Peyer's patch (tissue), 4 donors: ENCODE measurements around the gene TMEM63A. TPM values are rescaled to one million over a fixed set of nuclear protein-coding genes. Genes with fewer than 3 reads are reported as not detected.

Source experiments
- DNase-seq, 3 donors: peaks; one replicate each; pipeline ENCODE4 v3.0.0-alpha.2; 2017 to 2019
- H3K27ac ChIP-seq, 4 donors: fragments of 200-600 bp; sonication (generic); one replicate each; pipeline ENCODE4 v1.5.1; 2016 to 2019
- H3K27me3 ChIP-seq, 2 donors: fragments of 200-600 bp; sonication (generic); one replicate each; pipeline ENCODE4 v1.5.1; 2019
- H3K36me3 ChIP-seq, 3 donors: fragments of 200-600 bp; sonication (generic); one replicate each; pipeline ENCODE4 v1.5.1; 2016 to 2019
- H3K4me1 ChIP-seq, 4 donors: fragments of 200-600 bp; sonication (generic); one replicate each; pipeline ENCODE4 v1.5.1; 2016 to 2019
- H3K4me3 ChIP-seq, 4 donors: fragments of 200-600 bp; sonication (generic); 1 replicate in 3 of 4; 2 replicates in 1 of 4; pipeline ENCODE4 v1.5.1; 2016 to 2019; ENCODE audit warnings: mild to moderate bottlenecking in 1 of 4
- H3K9me3 ChIP-seq, 4 donors: fragments of 200-600 bp; sonication (generic); one replicate each; pipeline ENCODE4 v1.5.1; 2016 to 2019; ENCODE audit warnings: mild to moderate bottlenecking in 1 of 4
- CTCF ChIP-seq, 6 experiments: fragments of 450-650 bp in 4 of 6; fragments of 200-600 bp in 2 of 6; sonication (generic) in 1 of 6; IDR thresholded peaks; one replicate each; pipeline ENCODE4 v1.5.1; 2017 to 2019; ENCODE audit warnings: antibody characterized with exemption in 6 of 6, mild to moderate bottlenecking in 3 of 6, moderate library complexity in 1 of 6
- POLR2A ChIP-seq, 2 donors: fragments of 450-650 bp; IDR thresholded peaks; one replicate each; pipeline ENCODE4 v1.5.1; 2017; ENCODE audit warnings: antibody characterized with exemption in 2 of 2, mild to moderate bottlenecking in 2 of 2, moderate library complexity in 2 of 2
- total RNA-seq, 4 donors: library from RNA; depleted of rRNA; stranded (reverse); fragments of >200 nt; gene quantifications; one replicate each; pipeline ENCODE4 v1.1.0, GENCODE V29; 2016

Gene TMEM63A
- total RNA-seq, 4 donors from 2014 or later, result 77.8 to 339 (median 275) TPM

- DNase-seq, result peak; percentile 92 to 98 (median 97)
- no peaks in the 10 kb centered on the region for H3K9me3 ChIP-seq
- H3K27ac ChIP-seq, result peak within 1 kb of the TSS; percentile 87 to 95 (median 91)
- H3K4me3 ChIP-seq, result peak within 1 kb of the TSS; percentile 80 to 96 (median 88)
- peaks cover 0 to 16% (median 0%) of the 10 kb centered on the region in 3 donors for H3K36me3 ChIP-seq
- TF ChIP-seq POLR2A (IDR thresholded peaks at IDR 0.05) (peak; percentile 75 to 90), CTCF (IDR thresholded peaks at IDR 0.05) (peak in 1 of 6 experiments; percentile 16)
- peaks cover 0 to 22% (median 6%) of the 10 kb centered on the region in 4 donors for H3K4me1 ChIP-seq
- H3K27me3 ChIP-seq, result no peaks in the 10 kb centered on the region
Observed at GRCh38 chr1:225923692-225924555, 41.7 kb upstream of the TMEM63A start, which contains the start of gene PYCR2. PYCR2 (minus strand) TSS chr1:225924250; CDS start chr1:225924110, 140 bp downstream.

GRCh38 chr1:225923381-225923691 lies 41.2 kb upstream of the TMEM63A start:
- TF ChIP-seq POLR2A (IDR thresholded peaks at IDR 0.05) (no peak), CTCF (IDR thresholded peaks at IDR 0.05) (no peak)

GRCh38 chr1:225921734-225922709 lies 39.8 kb upstream of the TMEM63A start:
- Histone ChIP-seq H3K4me3 (no peak overlapping the region), H3K4me1 (peaks cover 0 to 22% (median 6%) of the 10 kb centered on the region in 4 donors), H3K9me3 (no peaks in the 10 kb centered on the region), H3K36me3 (peaks cover 0 to 16% (median 0%) of the 10 kb centered on the region in 3 donors), H3K27ac (no peak overlapping the region), H3K27me3 (no peaks in the 10 kb centered on the region)
- TF ChIP-seq POLR2A (IDR thresholded peaks at IDR 0.05), result no peak
- TF ChIP-seq CTCF (IDR thresholded peaks at IDR 0.05), result no peak
- no peak for DNase-seq

More at GRCh38 chr1:225923381-225923691, 41.2 kb upstream of the TMEM63A start:
- peaks cover 0 to 22% (median 6%) of the 10 kb centered on the region in 4 donors for H3K4me1 ChIP-seq
- no peaks in the 10 kb centered on the region for H3K9me3 ChIP-seq
- H3K27me3 ChIP-seq, result no peaks in the 10 kb centered on the region
- peak in 2 of 3 donors; percentile 60 to 66 for DNase-seq
- H3K36me3 ChIP-seq, result peaks cover 0 to 16% (median 0%) of the 10 kb centered on the region in 3 donors
- H3K27ac ChIP-seq, result peak overlapping the region; percentile 87 to 95 (median 91)
- peak overlapping the region; percentile 80 to 96 (median 88) for H3K4me3 ChIP-seq

- Histone ChIP-seq H3K4me3 (no peak overlapping the region), H3K36me3 (peaks cover 0 to 16% (median 0%) of the 10 kb centered on the region in 3 donors), H3K9me3 (no peaks in the 10 kb centered on the region), H3K4me1 (peaks cover 0 to 19% (median 6%) of the 10 kb centered on the region in 4 donors), H3K27ac (peak overlapping the region in 1 of 4 donors; percentile 21), H3K27me3 (no peaks in the 10 kb centered on the region)
- TF ChIP-seq POLR2A (IDR thresholded peaks at IDR 0.05) (no peak), CTCF (IDR thresholded peaks at IDR 0.05) (no peak)
- DNase-seq, result peak in 2 of 3 donors; percentile 35 to 65
Observed at GRCh38 chr1:225919906-225920305, 37.7 kb upstream of the TMEM63A start.

- TF ChIP-seq CTCF (IDR thresholded peaks at IDR 0.05) (no peak), POLR2A (IDR thresholded peaks at IDR 0.05) (no peak)
- Histone ChIP-seq H3K27ac (no peak overlapping the region), H3K36me3 (peaks cover 0 to 16% (median 0%) of the 10 kb centered on the region in 3 donors), H3K4me3 (no peak overlapping the region), H3K4me1 (peaks cover 0 to 14% (median 3%) of the 10 kb centered on the region in 4 donors), H3K9me3 (no peaks in the 10 kb centered on the region), H3K27me3 (no peaks in the 10 kb centered on the region)
- no peak for DNase-seq
Observed at GRCh38 chr1:225918280-225918679, 36.1 kb upstream of the TMEM63A start.
